Suprapubic skin (tissue), 3 donors: ENCODE data around the gene STARD3NL.

ENCODE experiments used
- CTCF ChIP-seq, 2 donors: fragments of 200-600 bp in 1 of 2; fragments of 450-650 bp in 1 of 2; sonication (generic) in 1 of 2; IDR thresholded peaks; one replicate each; pipeline ENCODE4 v1.5.1; 2016 to 2019; ENCODE audit warnings: antibody characterized with exemption in 2 of 2, mild to moderate bottlenecking in 1 of 2, moderate library complexity in 1 of 2
- POLR2A ChIP-seq, 2 donors: fragments of 450-650 bp; IDR thresholded peaks; one replicate each; pipeline ENCODE4 v1.6.1; 2017; ENCODE audit warnings: antibody characterized with exemption in 2 of 2, mild to moderate bottlenecking in 2 of 2, moderate library complexity in 2 of 2

DNA sequence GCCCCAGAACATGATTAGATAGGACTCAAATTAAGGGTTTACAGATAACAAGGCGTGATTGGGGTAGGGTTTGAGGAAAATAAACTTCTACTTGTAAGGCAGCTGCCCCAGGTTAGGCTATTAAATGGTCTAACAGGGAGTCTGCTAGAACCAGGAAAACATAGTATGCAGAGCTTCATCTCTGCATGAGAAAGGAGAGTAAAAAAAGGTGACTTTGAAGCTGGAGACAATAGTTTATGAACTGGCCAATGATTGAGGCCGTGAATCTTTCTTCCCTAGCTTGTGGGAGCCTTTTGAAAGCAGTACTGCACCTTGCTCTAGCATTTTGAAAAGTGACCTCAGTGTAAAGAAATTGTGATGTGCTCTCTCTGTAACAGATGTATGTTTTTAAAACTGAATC, 48.5 kb upstream of the STARD3NL start:
- TF ChIP-seq CTCF (IDR thresholded peaks at IDR 0.05) = no peak
- TF ChIP-seq POLR2A (IDR thresholded peaks at IDR 0.05) = no peak
